ENCODE results near the gene NEK8.

The NEK8 gene

DNA sequence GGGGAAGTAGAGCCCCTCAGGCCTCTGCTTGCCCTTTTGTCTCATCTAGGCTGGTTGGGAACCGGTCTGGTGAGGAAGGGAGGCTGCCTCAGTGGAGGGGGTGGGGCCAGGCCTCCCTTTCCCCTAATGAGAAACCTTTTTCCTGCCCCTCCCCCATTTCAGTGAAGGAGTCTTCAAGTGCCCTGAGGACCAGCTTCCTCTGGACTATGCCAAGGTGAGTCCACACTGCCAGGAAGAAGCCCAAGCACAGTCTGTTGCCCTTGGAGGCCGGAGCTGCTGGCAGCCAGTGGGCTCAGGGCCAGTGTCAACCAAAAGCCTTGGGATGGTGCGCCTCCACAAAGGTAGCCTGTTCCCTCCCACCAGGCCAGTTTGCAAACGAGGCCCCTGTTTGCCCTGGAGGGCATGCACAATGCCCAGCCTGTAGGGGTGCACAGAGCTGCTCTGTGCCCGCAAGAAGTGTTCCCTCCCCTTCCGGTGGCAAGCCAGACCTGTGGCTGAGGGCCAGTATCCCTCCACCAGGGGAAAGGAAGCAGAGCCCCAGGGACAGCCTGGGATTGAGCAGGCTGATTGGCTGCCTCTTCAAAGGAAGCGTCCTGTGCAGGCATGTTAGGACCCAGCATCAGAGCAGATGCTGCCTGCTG is 18.6 kb downstream of the NEK8 start:
- Histone ChIP-seq H3K4me1 (ENCODE audit: control insufficient read depth, insufficient read depth, low read length) (peaks cover 45% of the 10 kb centered on the region), H3K27me3 (ENCODE audit: control insufficient read depth in 1 of 2, insufficient read depth in 2 of 2, low read length in 2 of 2) (no peaks in the 10 kb centered on the region), H3K9ac (ENCODE audit: low read length in 2 of 2) (no peak overlapping the region), H3K9me3 (ENCODE audit: control insufficient read depth in 2 of 2, low read length in 2 of 2) (no peaks in the 10 kb centered on the region), H3K4me3 (ENCODE audit: low read length in 2 of 2) (no peak overlapping the region), H3K36me3 (ENCODE audit: control insufficient read depth in 2 of 2, insufficient read depth in 2 of 2, low read length in 2 of 2) (peaks cover 2 to 9% of the 10 kb centered on the region in 2 donors), H3K27ac (ENCODE audit: low read length) (no peak overlapping the region)

DNA sequence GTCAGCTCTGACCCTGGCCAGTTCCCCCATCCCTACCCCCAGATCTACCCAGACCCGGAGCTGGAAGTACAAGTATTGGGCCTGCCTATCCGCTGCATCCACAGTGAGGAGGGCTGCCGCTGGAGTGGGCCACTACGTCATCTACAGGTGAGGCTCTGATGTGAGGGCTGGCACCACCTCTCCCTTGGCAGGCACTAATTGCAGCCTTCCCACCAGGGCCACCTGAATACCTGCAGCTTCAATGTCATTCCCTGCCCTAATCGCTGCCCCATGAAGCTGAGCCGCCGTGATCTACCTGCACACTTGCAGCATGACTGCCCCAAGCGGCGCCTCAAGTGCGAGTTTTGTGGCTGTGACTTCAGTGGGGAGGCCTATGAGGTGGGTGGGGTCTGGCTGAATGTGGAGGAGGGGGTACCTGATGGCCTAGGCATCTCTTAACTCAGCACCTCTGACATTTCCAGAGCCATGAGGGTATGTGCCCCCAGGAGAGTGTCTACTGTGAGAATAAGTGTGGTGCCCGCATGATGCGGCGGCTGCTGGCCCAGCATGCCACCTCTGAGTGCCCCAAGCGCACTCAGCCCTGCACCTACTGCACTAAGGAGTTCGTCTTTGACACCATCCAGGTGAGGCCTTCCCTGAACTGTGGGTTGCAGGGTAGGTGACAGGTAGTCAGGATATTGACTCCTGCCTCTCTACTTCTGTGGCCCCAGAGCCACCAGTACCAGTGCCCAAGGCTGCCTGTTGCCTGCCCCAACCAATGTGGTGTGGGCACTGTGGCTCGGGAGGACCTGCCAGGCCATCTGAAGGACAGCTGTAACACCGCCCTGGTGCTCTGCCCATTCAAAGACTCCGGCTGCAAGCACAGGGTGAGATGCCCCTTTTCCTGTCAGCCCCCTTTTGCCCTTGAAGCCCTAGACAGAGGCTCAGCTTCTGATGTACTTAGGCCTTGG is 19.5 kb downstream of the NEK8 start:
- H3K9me3 ChIP-seq (ENCODE audit: control insufficient read depth in 2 of 2, low read length in 2 of 2) = no peaks in the 10 kb centered on the region
- H3K27ac ChIP-seq (ENCODE audit: low read length) = no peak overlapping the region
- no peak overlapping the region for H3K9ac ChIP-seq (ENCODE audit: low read length in 2 of 2)
- no peak overlapping the region for H3K4me3 ChIP-seq (ENCODE audit: low read length in 2 of 2)
- H3K36me3 ChIP-seq (ENCODE audit: control insufficient read depth in 2 of 2, insufficient read depth in 2 of 2, low read length in 2 of 2) = peaks cover 2 to 9% of the 10 kb centered on the region in 2 donors
- H3K27me3 ChIP-seq (ENCODE audit: control insufficient read depth in 1 of 2, insufficient read depth in 2 of 2, low read length in 2 of 2) = no peaks in the 10 kb centered on the region
- H3K4me1 ChIP-seq (ENCODE audit: control insufficient read depth, insufficient read depth, low read length) = peaks cover 43% of the 10 kb centered on the region

DNA sequence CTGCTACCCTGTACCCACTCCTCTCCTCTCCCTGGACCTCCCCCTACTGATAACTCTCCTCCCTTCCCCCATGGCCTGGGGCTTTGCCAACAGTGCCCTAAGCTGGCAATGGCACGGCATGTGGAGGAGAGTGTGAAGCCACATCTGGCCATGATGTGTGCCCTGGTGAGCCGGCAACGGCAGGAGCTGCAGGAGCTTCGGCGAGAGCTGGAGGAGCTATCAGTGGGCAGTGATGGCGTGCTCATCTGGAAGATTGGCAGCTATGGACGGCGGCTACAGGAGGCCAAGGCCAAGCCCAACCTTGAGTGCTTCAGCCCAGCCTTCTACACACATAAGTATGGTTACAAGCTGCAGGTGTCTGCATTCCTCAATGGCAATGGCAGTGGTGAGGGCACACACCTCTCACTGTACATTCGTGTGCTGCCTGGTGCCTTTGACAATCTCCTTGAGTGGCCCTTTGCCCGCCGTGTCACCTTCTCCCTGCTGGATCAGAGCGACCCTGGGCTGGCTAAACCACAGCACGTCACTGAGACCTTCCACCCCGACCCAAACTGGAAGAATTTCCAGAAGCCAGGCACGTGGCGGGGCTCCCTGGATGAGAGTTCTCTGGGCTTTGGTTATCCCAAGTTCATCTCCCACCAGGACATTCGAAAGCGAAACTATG is 20.4 kb downstream of the NEK8 start:
- no peak overlapping the region for H3K27ac ChIP-seq (ENCODE audit: low read length)
- H3K4me3 ChIP-seq (ENCODE audit: low read length in 2 of 2) = no peak overlapping the region
- peaks cover 37% of the 10 kb centered on the region for H3K4me1 ChIP-seq (ENCODE audit: control insufficient read depth, insufficient read depth, low read length)

DNA sequence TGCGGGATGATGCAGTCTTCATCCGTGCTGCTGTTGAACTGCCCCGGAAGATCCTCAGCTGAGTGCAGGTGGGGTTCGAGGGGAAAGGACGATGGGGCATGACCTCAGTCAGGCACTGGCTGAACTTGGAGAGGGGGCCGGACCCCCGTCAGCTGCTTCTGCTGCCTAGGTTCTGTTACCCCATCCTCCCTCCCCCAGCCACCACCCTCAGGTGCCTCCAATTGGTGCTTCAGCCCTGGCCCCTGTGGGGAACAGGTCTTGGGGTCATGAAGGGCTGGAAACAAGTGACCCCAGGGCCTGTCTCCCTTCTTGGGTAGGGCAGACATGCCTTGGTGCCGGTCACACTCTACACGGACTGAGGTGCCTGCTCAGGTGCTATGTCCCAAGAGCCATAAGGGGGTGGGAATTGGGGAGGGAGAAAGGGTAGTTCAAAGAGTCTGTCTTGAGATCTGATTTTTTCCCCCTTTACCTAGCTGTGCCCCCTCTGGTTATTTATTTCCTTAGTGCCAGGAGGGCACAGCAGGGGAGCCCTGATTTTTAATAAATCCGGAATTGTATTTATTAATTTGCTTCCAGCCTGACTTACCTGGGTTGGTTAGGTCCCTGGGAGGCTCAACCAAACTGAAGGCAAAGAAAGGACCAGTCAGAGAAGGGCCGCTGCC is 21.1 kb downstream of the NEK8 start:
- Histone ChIP-seq H3K27me3 (ENCODE audit: control insufficient read depth in 1 of 2, insufficient read depth in 2 of 2, low read length in 2 of 2) (no peaks in the 10 kb centered on the region), H3K9me3 (ENCODE audit: control insufficient read depth in 2 of 2, low read length in 2 of 2) (no peaks in the 10 kb centered on the region), H3K9ac (ENCODE audit: low read length in 2 of 2) (no peak overlapping the region), H3K4me3 (ENCODE audit: low read length in 2 of 2) (no peak overlapping the region), H3K4me1 (ENCODE audit: control insufficient read depth, insufficient read depth, low read length) (peaks cover 36% of the 10 kb centered on the region), H3K36me3 (ENCODE audit: control insufficient read depth in 2 of 2, insufficient read depth in 2 of 2, low read length in 2 of 2) (peaks cover 2 to 9% of the 10 kb centered on the region in 2 donors), H3K27ac (ENCODE audit: low read length) (no peak overlapping the region)

More for the DNA sequence above, 20.4 kb downstream of the NEK8 start:
- Histone ChIP-seq H3K9ac (ENCODE audit: low read length in 2 of 2) (no peak overlapping the region), H3K9me3 (ENCODE audit: control insufficient read depth in 2 of 2, low read length in 2 of 2) (no peaks in the 10 kb centered on the region), H3K27me3 (ENCODE audit: control insufficient read depth in 1 of 2, insufficient read depth in 2 of 2, low read length in 2 of 2) (no peaks in the 10 kb centered on the region), H3K36me3 (ENCODE audit: control insufficient read depth in 2 of 2, insufficient read depth in 2 of 2, low read length in 2 of 2) (peaks cover 2 to 9% of the 10 kb centered on the region in 2 donors)

DNA sequence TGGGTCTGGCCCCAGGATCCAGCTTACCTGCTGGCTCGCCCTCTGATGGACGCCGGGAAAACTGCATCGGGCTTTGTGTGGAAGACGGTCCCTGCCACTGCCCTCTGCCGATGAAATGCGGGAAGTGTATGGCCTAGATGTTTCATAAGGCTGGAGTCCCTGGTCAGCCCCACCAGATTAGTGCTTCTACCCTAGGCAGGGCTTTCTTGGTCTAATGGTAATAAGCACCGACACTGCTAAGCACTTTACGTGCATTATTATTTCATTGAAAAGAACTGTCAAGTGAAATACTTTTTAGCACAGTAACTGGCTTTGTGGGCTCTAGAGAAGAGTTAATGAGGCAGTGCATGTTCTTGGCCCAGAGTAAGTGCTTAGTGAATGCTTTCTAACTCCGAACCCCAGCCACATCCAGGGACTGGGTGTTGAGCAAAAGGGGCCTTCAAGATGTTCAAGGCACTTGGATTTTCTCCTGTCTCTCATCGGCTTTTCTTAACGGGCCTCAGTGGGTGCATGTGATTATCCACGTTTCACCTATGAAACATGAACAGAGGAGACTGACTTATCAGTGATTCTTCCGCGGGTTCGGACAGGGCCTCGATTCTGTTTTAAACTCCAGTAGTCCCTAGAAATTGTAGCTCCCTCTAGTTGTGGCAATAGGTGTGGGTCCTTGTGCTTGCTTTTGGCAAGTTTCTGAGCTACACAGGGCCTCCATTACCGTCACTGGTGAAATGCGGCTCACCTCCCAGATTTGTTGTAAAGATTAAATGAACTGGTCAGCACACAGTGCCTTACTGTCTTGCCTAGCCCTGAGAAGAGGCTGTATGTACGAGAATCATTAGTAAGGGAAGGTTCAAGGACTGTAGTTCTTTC is 21.8 kb downstream of the NEK8 start:
- peak overlapping the region; percentile 46 to 58 for H3K9ac ChIP-seq (ENCODE audit: low read length in 2 of 2)
- H3K36me3 ChIP-seq (ENCODE audit: control insufficient read depth in 2 of 2, insufficient read depth in 2 of 2, low read length in 2 of 2) = peaks cover 2 to 9% of the 10 kb centered on the region in 2 donors
- H3K27ac ChIP-seq (ENCODE audit: low read length) = no peak overlapping the region
- H3K4me1 ChIP-seq (ENCODE audit: control insufficient read depth, insufficient read depth, low read length) = peaks cover 28% of the 10 kb centered on the region
- H3K27me3 ChIP-seq (ENCODE audit: control insufficient read depth in 1 of 2, insufficient read depth in 2 of 2, low read length in 2 of 2) = no peaks in the 10 kb centered on the region
- no peaks in the 10 kb centered on the region for H3K9me3 ChIP-seq (ENCODE audit: control insufficient read depth in 2 of 2, low read length in 2 of 2)
- H3K4me3 ChIP-seq (ENCODE audit: low read length in 2 of 2) = no peak overlapping the region

DNA sequence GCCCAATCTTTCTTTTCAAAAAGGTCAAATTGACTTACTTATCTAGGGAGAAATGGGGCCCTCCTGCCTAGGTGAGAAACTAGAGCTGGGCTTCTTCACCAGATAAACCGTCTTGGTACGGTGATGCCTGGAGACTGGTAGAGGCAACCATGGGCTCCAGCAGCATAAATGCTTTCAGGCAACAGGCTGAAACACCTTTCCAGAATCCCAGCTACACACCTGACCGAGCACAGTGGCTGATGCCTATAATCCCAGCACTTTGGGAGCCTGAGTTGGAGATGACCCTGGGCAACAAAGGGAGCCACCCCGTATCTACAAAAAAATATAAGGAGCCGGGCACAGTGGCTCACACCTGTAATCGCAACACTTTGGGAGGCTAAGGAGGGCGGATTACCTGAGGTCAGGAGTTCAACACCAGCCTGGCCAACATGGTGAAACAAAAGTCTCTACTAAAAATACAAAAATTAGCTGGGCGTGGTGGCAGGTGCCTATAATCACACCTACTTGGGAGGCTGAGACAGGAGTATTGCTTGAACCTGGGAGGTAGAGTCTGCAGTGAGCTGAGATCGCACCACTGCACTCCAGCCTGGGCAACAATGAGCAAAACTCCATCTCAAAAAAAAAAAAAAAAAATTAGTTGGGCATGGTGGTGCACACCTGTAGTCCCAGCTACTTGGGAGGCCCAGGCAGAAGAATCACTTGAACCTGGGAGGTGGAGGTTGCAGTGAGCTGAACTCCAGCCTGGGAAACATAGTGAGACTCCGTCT is 23.2 kb downstream of the NEK8 start:
- Histone ChIP-seq H3K27ac (ENCODE audit: low read length) (no peak overlapping the region), H3K9me3 (ENCODE audit: control insufficient read depth in 2 of 2, low read length in 2 of 2) (no peaks in the 10 kb centered on the region), H3K27me3 (ENCODE audit: control insufficient read depth in 1 of 2, insufficient read depth in 2 of 2, low read length in 2 of 2) (no peaks in the 10 kb centered on the region), H3K4me3 (ENCODE audit: low read length in 2 of 2) (no peak overlapping the region), H3K9ac (ENCODE audit: low read length in 2 of 2) (no peak overlapping the region), H3K36me3 (ENCODE audit: control insufficient read depth in 2 of 2, insufficient read depth in 2 of 2, low read length in 2 of 2) (peaks cover 2 to 9% of the 10 kb centered on the region in 2 donors), H3K4me1 (ENCODE audit: control insufficient read depth, insufficient read depth, low read length) (peaks cover 14% of the 10 kb centered on the region)

DNA sequence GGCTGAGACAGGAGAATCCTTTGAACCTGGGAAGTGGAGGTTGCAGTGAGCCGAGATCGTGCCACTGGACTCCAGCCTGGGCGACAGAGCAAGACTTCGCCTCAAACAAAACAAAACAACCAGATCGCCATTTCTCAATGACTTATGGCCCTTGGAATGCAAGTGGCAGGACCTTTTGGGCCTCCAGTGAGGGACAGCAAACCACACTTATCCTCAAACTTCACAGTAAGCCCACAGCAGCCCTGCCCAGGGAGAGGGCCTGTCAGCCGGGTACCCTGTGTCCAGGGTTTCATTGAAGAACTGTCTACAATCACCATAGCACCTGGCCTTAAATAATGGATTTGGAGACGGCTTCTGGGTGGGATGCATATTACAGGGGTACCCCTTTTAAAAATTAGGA is 26.9 kb downstream of the NEK8 start:
- H3K9me3 ChIP-seq (ENCODE audit: control insufficient read depth in 2 of 2, low read length in 2 of 2) = no peaks in the 10 kb centered on the region
- H3K4me3 ChIP-seq (ENCODE audit: low read length in 2 of 2) = no peak overlapping the region
- H3K9ac ChIP-seq (ENCODE audit: low read length in 2 of 2) = no peak overlapping the region
- H3K27ac ChIP-seq (ENCODE audit: low read length) = no peak overlapping the region
- no peaks in the 10 kb centered on the region for H3K4me1 ChIP-seq (ENCODE audit: control insufficient read depth, insufficient read depth, low read length)
- peaks cover 19 to 26% of the 10 kb centered on the region in 2 donors for H3K36me3 ChIP-seq (ENCODE audit: control insufficient read depth in 2 of 2, insufficient read depth in 2 of 2, low read length in 2 of 2)
- H3K27me3 ChIP-seq (ENCODE audit: control insufficient read depth in 1 of 2, insufficient read depth in 2 of 2, low read length in 2 of 2) = no peaks in the 10 kb centered on the region

DNA sequence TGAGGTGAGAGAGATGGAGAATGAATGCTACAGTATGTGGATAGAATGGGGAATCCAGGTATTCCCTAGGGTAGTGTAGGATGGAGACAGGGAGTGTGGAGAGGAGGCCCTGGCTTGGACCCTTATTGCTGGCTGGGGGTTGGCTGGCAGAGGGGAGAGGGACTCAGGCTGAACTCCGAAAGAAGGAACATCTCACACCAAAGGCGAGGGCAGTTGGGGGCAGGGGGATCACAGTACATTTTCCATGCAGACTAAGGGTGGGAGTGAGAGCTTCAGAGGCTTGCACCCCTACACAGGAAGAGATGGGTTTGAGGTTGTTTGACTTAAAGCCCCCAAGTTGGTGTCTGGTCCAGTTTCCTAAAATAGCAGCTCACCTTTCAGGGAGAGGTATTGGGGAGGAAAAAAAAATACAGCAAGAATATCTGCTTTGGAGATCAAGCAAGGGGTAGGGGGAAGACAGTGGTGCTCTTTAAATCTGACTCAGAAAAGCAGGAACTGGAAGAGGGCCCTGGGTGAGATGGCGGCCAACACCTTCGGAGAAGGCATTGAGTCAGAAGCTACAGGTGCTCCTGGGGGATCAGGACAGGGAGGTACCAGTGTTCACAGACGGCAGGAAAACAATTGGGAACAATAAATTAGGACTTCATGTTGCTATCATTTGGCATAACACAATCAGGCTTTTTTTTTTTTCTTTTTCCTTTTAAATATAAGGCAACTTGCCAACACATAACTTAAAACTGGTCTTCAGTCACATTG is 27.6 kb downstream of the NEK8 start:
- Histone ChIP-seq H3K27me3 (ENCODE audit: control insufficient read depth in 1 of 2, insufficient read depth in 2 of 2, low read length in 2 of 2) (no peaks in the 10 kb centered on the region), H3K4me3 (ENCODE audit: low read length in 2 of 2) (no peak overlapping the region), H3K27ac (ENCODE audit: low read length) (no peak overlapping the region), H3K4me1 (ENCODE audit: control insufficient read depth, insufficient read depth, low read length) (peaks cover under 1% of the 10 kb centered on the region), H3K36me3 (ENCODE audit: control insufficient read depth in 2 of 2, insufficient read depth in 2 of 2, low read length in 2 of 2) (peaks cover 19 to 26% of the 10 kb centered on the region in 2 donors), H3K9me3 (ENCODE audit: control insufficient read depth in 2 of 2, low read length in 2 of 2) (no peaks in the 10 kb centered on the region), H3K9ac (ENCODE audit: low read length in 2 of 2) (no peak overlapping the region)
